Endodermal cell (in vitro differentiated cells): ENCODE measurements around the gene HMGCLL1. TPM values are rescaled to one million over a fixed set of nuclear protein-coding genes. Genes with fewer than 3 reads are reported as not detected.

ENCODE experiments used
- DNase-seq: peaks from one replicate; pipeline ENCODE4 v3.0.0-alpha.2; 2017
- H3K27ac ChIP-seq: 2 replicates; pipeline ENCODE4 v1.5.1; 2013; ENCODE audit warnings: mild to moderate bottlenecking, low read depth, low read length, moderate library complexity
- H3K27me3 ChIP-seq: 2 replicates; pipeline ENCODE4 v1.6.1; 2013; ENCODE audit warnings: mild to moderate bottlenecking, low read length, moderate library complexity; ENCODE audit not compliant: insufficient read depth, control insufficient read depth, poor library complexity, severe bottlenecking
- H3K36me3 ChIP-seq: 2 replicates; pipeline ENCODE4 v1.7.0; 2013; ENCODE audit warnings: mild to moderate bottlenecking, low read length, moderate library complexity; ENCODE audit not compliant: control insufficient read depth, insufficient read depth
- H3K4me1 ChIP-seq: one replicate; pipeline ENCODE4 v1.7.0; 2013; ENCODE audit warnings: low read length; ENCODE audit not compliant: control insufficient read depth, insufficient read depth
- H3K4me3 ChIP-seq: 2 replicates; pipeline ENCODE4 v1.5.1; 2013; ENCODE audit warnings: mild to moderate bottlenecking, low read length, moderate library complexity
- H3K9ac ChIP-seq: 2 replicates; pipeline ENCODE4 v1.6.1; 2013; ENCODE audit warnings: mild to moderate bottlenecking, low read length, moderate library complexity; ENCODE audit not compliant: poor library complexity, severe bottlenecking; ENCODE audit errors: extremely low read depth
- H3K9me3 ChIP-seq: 2 replicates; pipeline ENCODE4 v1.6.1; 2013; ENCODE audit warnings: mild to moderate bottlenecking, low read length, moderate library complexity; ENCODE audit not compliant: control insufficient read depth
- H3K27ac Mint-ChIP-seq: 2 replicates; pipeline ENCODE4 v1.8.0; 2020; ENCODE audit warnings: mixed read lengths
- H3K27me3 Mint-ChIP-seq: 2 replicates; pipeline ENCODE4 v1.8.0; 2021; ENCODE audit warnings: mild to moderate bottlenecking, mixed read lengths; ENCODE audit not compliant: insufficient read depth
- H3K36me3 Mint-ChIP-seq: 2 replicates; pipeline ENCODE4 v1.8.0; 2020; ENCODE audit warnings: low read depth, mixed read lengths
- H3K4me1 Mint-ChIP-seq: 2 replicates; pipeline ENCODE4 v1.8.0; 2020; ENCODE audit warnings: mixed read lengths
- H3K4me3 Mint-ChIP-seq: 2 replicates; pipeline ENCODE4 v1.8.0; 2020; ENCODE audit warnings: mild to moderate bottlenecking, moderate library complexity, mixed read lengths
- H3K9me3 Mint-ChIP-seq: 2 replicates; pipeline ENCODE4 v1.8.0; 2020; ENCODE audit warnings: mild to moderate bottlenecking, mixed read lengths
- CTCF ChIP-seq: fragments of 200-600 bp; sonication (generic); conservative IDR thresholded peaks from 2 replicates; pipeline ENCODE4 v1.5.0; 2021; ENCODE audit warnings: antibody characterized with exemption, mild to moderate bottlenecking
- whole genome bisulfite sequencing, 2 experiments: methylation state at CpG; one replicate each; pipeline versions ENCODE4 v1.1.5 to v1.1.7; 2013; ENCODE audit warnings: missing lambda C conversion rate in 2 of 2, mixed read lengths in 1 of 2; ENCODE audit not compliant: insufficient coverage in 1 of 2, insufficient read length in 1 of 2; 5-methylcytosine and 5-hydroxymethylcytosine counted together
- total RNA-seq, 2 donors: library from RNA; stranded (reverse); fragmentation: NEBNext Ultra II Directional in 1 of 2; extraction: Animal tissue kit (Norgen Biotek cat#: 25700) in 1 of 2; gene quantifications; 2 replicates in 1 of 2; 3 replicates in 1 of 2; pipeline ENCODE4 v1.2.1, GENCODE V29; 2021

The HMGCLL1 gene
- total RNA-seq, 2 donors from 2014 or later = 0.20 to 0.60 TPM

GRCh38 chr6:55448451-55448850, 130.5 kb downstream of the HMGCLL1 start:
- Histone ChIP-seq H3K9ac (no peak overlapping the region), H3K27me3 (no peaks in the 10 kb centered on the region), H3K27ac (no peak overlapping the region), H3K4me1 (no peaks in the 10 kb centered on the region), H3K36me3 (no peaks in the 10 kb centered on the region), H3K4me3 (no peak overlapping the region), H3K9me3 (no peaks in the 10 kb centered on the region)
- no peak for DNase-seq
- Mint-ChIP-seq H3K27ac (no peak overlapping the region), H3K4me3 (no peak overlapping the region), H3K9me3 (no peaks in the 10 kb centered on the region), H3K4me1 (peaks cover under 1% of the 10 kb centered on the region), H3K36me3 (no peaks in the 10 kb centered on the region), H3K27me3 (no peaks in the 10 kb centered on the region)
- TF ChIP-seq CTCF = no peak

- Histone ChIP-seq H3K4me1 (no peaks in the 10 kb centered on the region), H3K27me3 (no peaks in the 10 kb centered on the region), H3K27ac (no peak overlapping the region), H3K4me3 (no peak overlapping the region), H3K9ac (no peak overlapping the region), H3K36me3 (no peaks in the 10 kb centered on the region), H3K9me3 (no peaks in the 10 kb centered on the region)
- peaks cover 6% of the 10 kb centered on the region for H3K4me1 Mint-ChIP-seq
- no peak for TF ChIP-seq CTCF
- no peaks in the 10 kb centered on the region for H3K27me3 Mint-ChIP-seq
- H3K36me3 Mint-ChIP-seq = no peaks in the 10 kb centered on the region
- no peak for DNase-seq
- 80 to 87% methylated on average over 1 to 3 of the region's 3 CpGs for whole genome bisulfite sequencing, 2 experiments
- no peaks in the 10 kb centered on the region for H3K9me3 Mint-ChIP-seq
- no peak overlapping the region for H3K27ac Mint-ChIP-seq
- H3K4me3 Mint-ChIP-seq = no peak overlapping the region
Observed at GRCh38 chr6:55447891-55448290, 131.1 kb downstream of the HMGCLL1 start.

- TF ChIP-seq CTCF = peak; percentile 86
- no peak overlapping the region for H3K27ac Mint-ChIP-seq
- no peak overlapping the region for H3K4me3 Mint-ChIP-seq
- Histone ChIP-seq H3K4me3 (no peak overlapping the region), H3K27ac (no peak overlapping the region), H3K27me3 (no peaks in the 10 kb centered on the region), H3K4me1 (no peaks in the 10 kb centered on the region), H3K9ac (no peak overlapping the region), H3K36me3 (no peaks in the 10 kb centered on the region), H3K9me3 (no peaks in the 10 kb centered on the region)
- H3K4me1 Mint-ChIP-seq = peaks cover 6% of the 10 kb centered on the region
- no CpG with 5 or more reads among the region's 1 CpG for WGBS, 2 experiments
- H3K36me3 Mint-ChIP-seq = no peaks in the 10 kb centered on the region
- peaks cover 2% of the 10 kb centered on the region for H3K27me3 Mint-ChIP-seq
- H3K9me3 Mint-ChIP-seq = no peaks in the 10 kb centered on the region
- DNase-seq = no peak
Observed at GRCh38 chr6:55445648-55446204, 133.3 kb downstream of the HMGCLL1 start.
